ENCODE data around the gene PITX2. TPM values are rescaled to one million over a fixed set of nuclear protein-coding genes. Genes with fewer than 3 reads are reported as not detected.

Gene PITX2
- total and polyA plus RNA-seq, 2 experiments from 2014 or later = 0.52 to 0.99 TPM

DNA sequence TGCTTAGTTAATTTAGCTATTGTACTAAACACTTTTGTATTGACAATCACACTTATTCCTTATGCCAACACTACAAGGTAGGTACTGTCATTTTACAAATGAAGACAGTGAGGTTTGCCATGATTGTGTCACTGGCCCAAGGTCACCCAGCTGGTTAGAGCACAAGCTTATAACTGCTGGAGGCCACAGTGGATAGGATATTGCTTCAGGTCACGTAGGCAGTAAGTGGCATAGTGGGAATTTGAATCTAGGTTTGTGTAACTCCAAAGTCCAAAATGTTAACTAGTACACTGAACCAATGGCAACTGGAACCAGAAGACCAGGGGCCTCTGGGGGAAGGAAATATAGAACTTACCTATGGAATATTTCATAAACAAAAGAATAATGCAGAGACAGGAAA lies 21.1 kb upstream of the PITX2 start (continued):
- TF ChIP-seq, protein P1, sequence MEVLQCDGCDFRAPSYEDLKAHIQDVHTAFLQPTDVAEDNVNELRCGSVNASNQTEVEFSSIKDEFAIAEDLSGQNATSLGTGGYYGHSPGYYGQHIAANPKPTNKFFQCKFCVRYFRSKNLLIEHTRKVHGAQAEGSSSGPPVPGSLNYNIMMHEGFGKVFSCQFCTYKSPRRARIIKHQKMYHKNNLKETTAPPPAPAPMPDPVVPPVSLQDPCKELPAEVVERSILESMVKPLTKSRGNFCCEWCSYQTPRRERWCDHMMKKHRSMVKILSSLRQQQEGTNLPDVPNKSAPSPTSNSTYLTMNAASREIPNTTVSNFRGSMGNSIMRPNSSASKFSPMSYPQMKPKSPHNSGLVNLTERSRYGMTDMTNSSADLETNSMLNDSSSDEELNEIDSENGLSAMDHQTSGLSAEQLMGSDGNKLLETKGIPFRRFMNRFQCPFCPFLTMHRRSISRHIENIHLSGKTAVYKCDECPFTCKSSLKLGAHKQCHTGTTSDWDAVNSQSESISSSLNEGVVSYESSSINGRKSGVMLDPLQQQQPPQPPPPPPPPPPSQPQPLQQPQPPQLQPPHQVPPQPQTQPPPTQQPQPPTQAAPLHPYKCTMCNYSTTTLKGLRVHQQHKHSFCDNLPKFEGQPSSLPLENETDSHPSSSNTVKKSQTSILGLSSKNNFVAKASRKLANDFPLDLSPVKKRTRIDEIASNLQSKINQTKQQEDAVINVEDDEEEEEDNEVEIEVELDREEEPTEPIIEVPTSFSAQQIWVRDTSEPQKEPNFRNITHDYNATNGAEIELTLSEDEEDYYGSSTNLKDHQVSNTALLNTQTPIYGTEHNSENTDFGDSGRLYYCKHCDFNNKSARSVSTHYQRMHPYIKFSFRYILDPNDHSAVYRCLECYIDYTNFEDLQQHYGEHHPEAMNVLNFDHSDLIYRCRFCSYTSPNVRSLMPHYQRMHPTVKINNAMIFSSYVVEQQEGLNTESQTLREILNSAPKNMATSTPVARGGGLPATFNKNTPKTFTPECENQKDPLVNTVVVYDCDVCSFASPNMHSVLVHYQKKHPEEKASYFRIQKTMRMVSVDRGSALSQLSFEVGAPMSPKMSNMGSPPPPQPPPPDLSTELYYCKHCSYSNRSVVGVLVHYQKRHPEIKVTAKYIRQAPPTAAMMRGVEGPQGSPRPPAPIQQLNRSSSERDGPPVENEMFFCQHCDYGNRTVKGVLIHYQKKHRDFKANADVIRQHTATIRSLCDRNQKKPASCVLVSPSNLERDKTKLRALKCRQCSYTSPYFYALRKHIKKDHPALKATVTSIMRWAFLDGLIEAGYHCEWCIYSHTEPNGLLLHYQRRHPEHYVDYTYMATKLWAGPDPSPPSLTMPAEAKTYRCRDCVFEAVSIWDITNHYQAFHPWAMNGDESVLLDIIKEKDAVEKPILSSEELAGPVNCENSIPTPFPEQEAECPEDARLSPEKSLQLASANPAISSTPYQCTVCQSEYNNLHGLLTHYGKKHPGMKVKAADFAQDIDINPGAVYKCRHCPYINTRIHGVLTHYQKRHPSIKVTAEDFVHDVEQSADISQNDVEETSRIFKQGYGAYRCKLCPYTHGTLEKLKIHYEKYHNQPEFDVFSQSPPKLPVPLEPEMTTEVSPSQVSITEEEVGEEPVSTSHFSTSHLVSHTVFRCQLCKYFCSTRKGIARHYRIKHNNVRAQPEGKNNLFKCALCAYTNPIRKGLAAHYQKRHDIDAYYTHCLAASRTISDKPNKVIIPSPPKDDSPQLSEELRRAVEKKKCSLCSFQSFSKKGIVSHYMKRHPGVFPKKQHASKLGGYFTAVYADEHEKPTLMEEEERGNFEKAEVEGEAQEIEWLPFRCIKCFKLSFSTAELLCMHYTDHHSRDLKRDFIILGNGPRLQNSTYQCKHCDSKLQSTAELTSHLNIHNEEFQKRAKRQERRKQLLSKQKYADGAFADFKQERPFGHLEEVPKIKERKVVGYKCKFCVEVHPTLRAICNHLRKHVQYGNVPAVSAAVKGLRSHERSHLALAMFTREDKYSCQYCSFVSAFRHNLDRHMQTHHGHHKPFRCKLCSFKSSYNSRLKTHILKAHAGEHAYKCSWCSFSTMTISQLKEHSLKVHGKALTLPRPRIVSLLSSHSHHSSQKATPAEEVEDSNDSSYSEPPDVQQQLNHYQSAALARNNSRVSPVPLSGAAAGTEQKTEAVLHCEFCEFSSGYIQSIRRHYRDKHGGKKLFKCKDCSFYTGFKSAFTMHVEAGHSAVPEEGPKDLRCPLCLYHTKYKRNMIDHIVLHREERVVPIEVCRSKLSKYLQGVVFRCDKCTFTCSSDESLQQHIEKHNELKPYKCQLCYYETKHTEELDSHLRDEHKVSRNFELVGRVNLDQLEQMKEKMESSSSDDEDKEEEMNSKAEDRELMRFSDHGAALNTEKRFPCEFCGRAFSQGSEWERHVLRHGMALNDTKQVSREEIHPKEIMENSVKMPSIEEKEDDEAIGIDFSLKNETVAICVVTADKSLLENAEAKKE (CRISPR knock-in tag; IDR thresholded peaks at IDR 0.05) = no peak
- TF ChIP-seq EZH2phosphoT487 (IDR thresholded peaks at IDR 0.05; ENCODE audit: unreplicated experiment) = no peak
- TF ChIP-seq CTCF (conservative IDR thresholded peaks at IDR 0.05; ENCODE audit: low read depth in 2 of 2) = no peak

GRCh38 chr4:110643096-110643495 lies 20.2 kb upstream of the PITX2 start:
- peaks cover 46% of the 10 kb centered on the region for H3K4me1 Mint-ChIP-seq
- peaks cover 52% of the 10 kb centered on the region for H3K4me1 ChIP-seq (ENCODE audit: insufficient read depth)
- H3K27ac Mint-ChIP-seq = no peak overlapping the region
- H3K27me3 Mint-ChIP-seq (ENCODE audit: insufficient read depth, low read depth, poor library complexity) = peaks cover 46% of the 10 kb centered on the region
- H4K20me1 ChIP-seq (replicated peaks; ENCODE audit: insufficient read depth) = no peaks in the 10 kb centered on the region
- peaks cover 52% of the 10 kb centered on the region for H3K27me3 ChIP-seq (ENCODE audit: insufficient read depth)
- DNase-seq (ENCODE audit: low spot score) = peak; percentile 68
- H3F3A ChIP-seq (replicated peaks; ENCODE audit: low read depth) = peaks cover 22% of the 10 kb centered on the region
- 0 out of 3 replicates have a peak, but pooled peaks cover under 1% of the 10 kb centered on the region for H3K9me3 Mint-ChIP-seq
- peak; percentile 23 for ATAC-seq
- peak overlapping the region; percentile 86 for H3K4me2 ChIP-seq
- H3K27ac ChIP-seq (ENCODE audit: low read depth) = no peak overlapping the region
- no peak overlapping the region for H3K4me3 Mint-ChIP-seq
- no peak overlapping the region for H2AFZ ChIP-seq
- H3K9me2 ChIP-seq (ENCODE audit: insufficient read depth) = no peaks in the 10 kb centered on the region
- H3K79me2 ChIP-seq (replicated peaks; ENCODE audit: insufficient read depth) = no peaks in the 10 kb centered on the region
- H3K4me3 ChIP-seq = peak overlapping the region; percentile 0; the same call in 1 of the 2 replicates
- H3K36me3 ChIP-seq (ENCODE audit: insufficient read depth) = no peaks in the 10 kb centered on the region
- H3K36me3 Mint-ChIP-seq (ENCODE audit: low read depth) = no peaks in the 10 kb centered on the region
- TF ChIP-seq ETS1 (IDR thresholded peaks at IDR 0.05) (no peak), REST (IDR thresholded peaks at IDR 0.05; ENCODE audit: unreplicated experiment) (no peak), JUNB (IDR thresholded peaks at IDR 0.05; ENCODE audit: unreplicated experiment) (no peak), CTCF (conservative IDR thresholded peaks at IDR 0.05; ENCODE audit: low read depth in 2 of 2) (no peak), EZH2 (IDR thresholded peaks at IDR 0.05; ENCODE audit: low read depth, unreplicated experiment) (no peak)
